Measurements from ENCODE around the gene HAGH.

HAGH gene

DNA sequence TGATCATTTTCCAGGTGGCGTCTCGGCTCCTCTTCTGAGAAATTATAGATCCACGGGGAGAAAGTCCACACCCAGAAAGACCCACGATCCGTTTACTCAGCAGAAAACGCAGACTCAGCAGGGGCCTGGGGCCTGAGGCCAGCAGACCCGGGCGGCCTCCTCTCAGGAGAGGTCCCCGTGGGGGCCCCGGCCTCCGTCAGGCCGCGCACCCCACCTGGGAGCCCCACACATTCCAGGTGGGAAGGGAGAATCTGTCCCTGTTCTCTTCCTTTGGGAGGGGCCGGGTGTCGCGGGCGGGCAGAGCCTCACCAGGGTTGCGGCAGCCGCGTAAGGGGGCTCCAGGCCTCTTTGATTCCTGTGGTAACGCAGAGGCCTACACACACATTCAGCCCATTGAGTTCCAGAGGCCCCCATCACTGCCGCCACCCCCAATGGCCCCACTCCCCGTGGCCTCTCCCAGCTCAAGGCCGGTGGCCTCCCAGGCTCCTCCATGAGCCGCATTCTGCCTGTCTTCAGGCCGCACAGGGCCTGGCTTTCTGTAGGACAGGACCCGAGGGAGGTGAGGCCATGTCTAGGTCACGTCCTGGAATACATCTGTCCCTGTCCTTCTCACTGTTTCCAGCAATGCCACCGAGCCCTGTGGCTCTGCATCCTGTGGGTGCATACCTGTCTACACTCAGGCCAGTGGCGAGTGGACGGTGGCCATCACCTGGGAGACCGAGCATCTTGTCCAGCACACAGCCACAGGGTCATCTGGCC lies 31.5 kb downstream of the HAGH start:
- TF ChIP-seq, protein P1, sequence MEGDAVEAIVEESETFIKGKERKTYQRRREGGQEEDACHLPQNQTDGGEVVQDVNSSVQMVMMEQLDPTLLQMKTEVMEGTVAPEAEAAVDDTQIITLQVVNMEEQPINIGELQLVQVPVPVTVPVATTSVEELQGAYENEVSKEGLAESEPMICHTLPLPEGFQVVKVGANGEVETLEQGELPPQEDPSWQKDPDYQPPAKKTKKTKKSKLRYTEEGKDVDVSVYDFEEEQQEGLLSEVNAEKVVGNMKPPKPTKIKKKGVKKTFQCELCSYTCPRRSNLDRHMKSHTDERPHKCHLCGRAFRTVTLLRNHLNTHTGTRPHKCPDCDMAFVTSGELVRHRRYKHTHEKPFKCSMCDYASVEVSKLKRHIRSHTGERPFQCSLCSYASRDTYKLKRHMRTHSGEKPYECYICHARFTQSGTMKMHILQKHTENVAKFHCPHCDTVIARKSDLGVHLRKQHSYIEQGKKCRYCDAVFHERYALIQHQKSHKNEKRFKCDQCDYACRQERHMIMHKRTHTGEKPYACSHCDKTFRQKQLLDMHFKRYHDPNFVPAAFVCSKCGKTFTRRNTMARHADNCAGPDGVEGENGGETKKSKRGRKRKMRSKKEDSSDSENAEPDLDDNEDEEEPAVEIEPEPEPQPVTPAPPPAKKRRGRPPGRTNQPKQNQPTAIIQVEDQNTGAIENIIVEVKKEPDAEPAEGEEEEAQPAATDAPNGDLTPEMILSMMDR (conservative IDR thresholded peaks at IDR 0.05; ENCODE audit: low read depth, low read length), result no peak
- no peak overlapping the region for H3K4me3 ChIP-seq (ENCODE audit: low read length)
- DNase-seq (ENCODE audit: low read depth), result no peak

GRCh38 chr16:1794221-1794871 lies 32.3 kb downstream of the HAGH start:
- DNase-seq (ENCODE audit: low read depth), result no peak
- peak overlapping the region; percentile 20 for H3K4me3 ChIP-seq (ENCODE audit: low read length)
- TF ChIP-seq, protein P1 (conservative IDR thresholded peaks at IDR 0.05; ENCODE audit: low read depth, low read length), result no peak

- no peak for DNase-seq (ENCODE audit: low read depth)
- H3K4me3 ChIP-seq (ENCODE audit: low read length), result peak within 1 kb of the TSS; percentile 20
- TF ChIP-seq, protein P1 (conservative IDR thresholded peaks at IDR 0.05; ENCODE audit: low read depth, low read length), result no peak
These were observed 32.9 kb downstream of the HAGH start, which contains the start of gene IGFALS for GRCh38 chr16:1793578-1794220. IGFALS (minus strand) TSS chr16:1793705; CDS start chr16:1793652, 53 bp downstream.

DNA sequence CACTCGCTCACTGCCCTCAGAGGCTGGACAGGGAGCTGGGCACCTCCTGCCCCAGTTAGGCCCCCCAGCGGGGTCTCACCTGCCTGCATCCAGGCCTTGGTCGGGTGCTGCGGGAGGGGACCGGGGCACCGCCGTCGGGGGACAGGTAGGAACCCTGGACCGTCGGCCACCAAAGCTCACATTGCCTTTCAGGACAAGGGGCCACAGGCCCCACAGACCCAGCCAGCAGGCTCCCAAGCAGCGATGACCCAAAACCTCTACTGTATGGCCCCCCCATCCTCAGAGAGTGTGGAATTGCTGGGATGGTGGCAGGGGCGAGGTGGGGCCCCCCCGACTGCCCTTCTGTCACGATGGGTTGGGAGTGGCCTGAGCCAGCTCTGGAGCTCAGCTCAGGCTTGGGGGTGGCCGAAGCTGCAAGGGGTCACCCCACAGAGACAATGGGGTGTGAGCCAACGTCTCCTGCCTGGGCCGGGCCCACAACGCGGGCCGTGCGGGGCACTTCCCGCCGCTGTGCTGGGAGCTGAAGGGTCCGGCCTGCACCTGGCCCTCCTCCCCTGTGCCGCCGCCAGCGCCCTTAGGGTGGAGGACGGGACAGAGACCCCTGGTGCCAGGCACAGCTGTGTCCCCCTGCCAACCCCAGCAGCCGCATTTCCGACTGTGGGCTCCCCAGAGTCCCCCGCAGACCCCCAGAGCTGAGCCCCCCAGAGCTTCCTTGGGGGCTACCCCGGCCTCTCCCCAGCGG lies 33.6 kb downstream of the HAGH start:
- DNase-seq (ENCODE audit: low read depth), result no peak
- TF ChIP-seq, protein P1 (conservative IDR thresholded peaks at IDR 0.05; ENCODE audit: low read depth, low read length), result no peak

DNA sequence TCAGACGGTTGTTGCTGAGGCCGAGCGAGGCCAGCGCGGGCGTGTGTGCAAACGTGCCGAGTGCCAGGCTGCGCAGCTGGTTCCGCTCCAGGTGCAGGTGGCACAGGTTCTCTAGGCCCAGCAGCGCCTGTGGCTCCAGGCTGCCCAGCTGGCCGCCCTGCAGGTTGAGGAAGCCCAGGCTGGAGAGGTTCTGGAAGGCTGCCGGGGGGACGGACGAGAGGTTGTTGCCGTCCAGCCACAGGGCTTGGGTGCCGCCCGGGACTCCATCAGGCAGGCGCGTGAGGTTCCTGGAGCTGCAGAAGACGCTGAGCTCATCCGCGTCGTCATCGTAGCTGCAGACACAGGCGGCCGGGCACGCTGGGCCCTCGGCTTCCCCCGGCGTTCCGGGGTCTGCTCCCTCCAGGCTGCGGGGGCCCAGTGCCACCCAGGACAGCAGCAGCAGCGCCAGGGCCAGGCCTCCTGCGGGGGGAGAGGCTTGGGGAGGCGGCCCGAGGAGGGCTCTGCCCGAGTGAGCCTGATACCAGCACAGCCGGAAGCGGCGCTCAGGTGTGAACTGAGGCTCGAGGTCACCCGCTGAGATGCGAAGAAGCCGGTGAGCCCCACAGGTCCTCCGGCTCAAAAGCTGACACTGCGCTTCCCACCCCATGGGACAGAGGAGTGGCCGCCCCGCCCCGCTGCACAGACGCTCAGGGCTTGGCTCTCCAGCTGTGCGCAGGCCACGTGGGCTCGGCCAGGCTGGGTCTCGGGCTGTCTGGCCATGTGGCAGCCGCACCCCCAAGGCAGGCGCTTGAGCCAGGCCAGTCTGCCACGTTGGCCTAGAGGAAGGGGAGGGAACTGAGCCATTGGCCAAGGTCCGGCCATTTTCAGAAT lies 34.4 kb downstream of the HAGH start:
- DNase-seq (ENCODE audit: low read depth), result no peak
- TF ChIP-seq, protein P1 (conservative IDR thresholded peaks at IDR 0.05; ENCODE audit: low read depth, low read length), result no peak
- H3K4me3 ChIP-seq (ENCODE audit: low read length), result no peak overlapping the region

More for the DNA sequence above, 33.6 kb downstream of the HAGH start:
- H3K4me3 ChIP-seq (ENCODE audit: low read length), result peak overlapping the region; percentile 14

All from retinal pigment epithelial cell (primary cell).